C4-2B (cell line): ENCODE measurements around the gene MYMK.

Source experiments
- H3K27ac ChIP-seq: fragments of 450-650 bp; 2 replicates; pipeline ENCODE4 v1.5.1; 2017
- ZFX ChIP-seq: fragments of 450-650 bp; IDR thresholded peaks from 2 replicates; pipeline ENCODE4 v1.6.1; 2017
- TF ChIP-seq, protein P1 (sequence below): fragments of 450-650 bp; conservative IDR thresholded peaks from 2 replicates; pipeline ENCODE4 v1.5.1; 2017; ENCODE audit warnings: mild to moderate bottlenecking

The MYMK gene

DNA sequence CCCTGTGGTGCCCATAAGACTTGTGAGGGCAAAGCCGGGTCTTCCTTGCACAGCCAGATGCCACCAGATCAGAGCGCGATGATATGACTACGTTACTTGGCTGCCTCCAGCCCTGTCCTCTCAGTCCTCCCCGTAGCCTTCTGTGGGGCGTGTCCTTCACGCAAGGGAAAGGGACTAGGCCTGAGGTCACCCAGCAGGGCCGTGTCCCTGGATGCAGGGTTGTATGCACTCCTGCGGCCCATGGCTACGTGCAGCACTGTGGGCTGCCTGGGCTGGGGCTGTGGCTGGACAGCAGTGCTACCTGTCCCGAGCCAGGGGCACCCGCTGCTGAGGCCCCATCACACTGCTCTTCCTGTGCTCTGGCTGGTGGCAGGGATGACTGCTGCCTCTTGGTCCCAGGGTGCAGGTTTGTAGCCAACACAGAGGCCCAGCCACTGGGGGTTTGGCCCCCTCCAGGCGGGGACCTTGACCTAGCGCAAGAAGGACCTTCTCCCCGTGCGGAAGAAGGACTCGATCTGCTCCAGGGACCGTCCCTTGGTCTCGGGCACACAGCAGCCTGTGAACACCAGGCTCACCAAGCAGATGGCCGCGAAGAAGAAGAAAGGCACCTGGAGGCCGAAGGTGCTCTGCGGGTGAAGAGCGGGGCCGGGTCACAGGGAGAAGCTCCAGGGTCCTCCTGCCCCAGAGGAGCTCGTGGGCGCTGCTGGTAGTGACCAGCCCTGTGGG, 53.0 kb downstream of the MYMK start:
- H3K27ac ChIP-seq = no peak overlapping the region
- TF ChIP-seq, protein P1, sequence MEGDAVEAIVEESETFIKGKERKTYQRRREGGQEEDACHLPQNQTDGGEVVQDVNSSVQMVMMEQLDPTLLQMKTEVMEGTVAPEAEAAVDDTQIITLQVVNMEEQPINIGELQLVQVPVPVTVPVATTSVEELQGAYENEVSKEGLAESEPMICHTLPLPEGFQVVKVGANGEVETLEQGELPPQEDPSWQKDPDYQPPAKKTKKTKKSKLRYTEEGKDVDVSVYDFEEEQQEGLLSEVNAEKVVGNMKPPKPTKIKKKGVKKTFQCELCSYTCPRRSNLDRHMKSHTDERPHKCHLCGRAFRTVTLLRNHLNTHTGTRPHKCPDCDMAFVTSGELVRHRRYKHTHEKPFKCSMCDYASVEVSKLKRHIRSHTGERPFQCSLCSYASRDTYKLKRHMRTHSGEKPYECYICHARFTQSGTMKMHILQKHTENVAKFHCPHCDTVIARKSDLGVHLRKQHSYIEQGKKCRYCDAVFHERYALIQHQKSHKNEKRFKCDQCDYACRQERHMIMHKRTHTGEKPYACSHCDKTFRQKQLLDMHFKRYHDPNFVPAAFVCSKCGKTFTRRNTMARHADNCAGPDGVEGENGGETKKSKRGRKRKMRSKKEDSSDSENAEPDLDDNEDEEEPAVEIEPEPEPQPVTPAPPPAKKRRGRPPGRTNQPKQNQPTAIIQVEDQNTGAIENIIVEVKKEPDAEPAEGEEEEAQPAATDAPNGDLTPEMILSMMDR = no peak
- no peak for TF ChIP-seq ZFX

DNA sequence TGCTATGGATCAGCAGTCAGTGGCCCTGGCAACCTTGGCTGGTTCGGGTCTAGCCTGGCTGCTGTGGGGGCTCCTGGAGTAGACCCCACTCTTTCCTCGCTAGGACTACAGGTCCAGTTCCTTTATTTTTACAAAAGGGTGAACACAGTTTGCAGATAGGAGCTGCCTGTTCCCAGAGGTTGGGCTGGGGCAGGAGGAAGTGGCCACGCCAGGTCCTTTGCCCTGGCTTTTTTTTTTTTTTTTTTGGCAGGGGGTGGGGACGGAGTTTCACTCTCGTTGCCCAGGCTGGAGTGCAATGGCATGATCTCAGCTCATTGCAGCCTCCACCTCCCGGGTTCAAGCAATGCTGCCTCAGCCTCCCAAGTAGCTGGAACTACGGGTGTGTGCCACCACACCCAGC, 53.8 kb downstream of the MYMK start:
- TF ChIP-seq, protein P1 = no peak
- TF ChIP-seq ZFX = no peak
- no peak overlapping the region for H3K27ac ChIP-seq

DNA sequence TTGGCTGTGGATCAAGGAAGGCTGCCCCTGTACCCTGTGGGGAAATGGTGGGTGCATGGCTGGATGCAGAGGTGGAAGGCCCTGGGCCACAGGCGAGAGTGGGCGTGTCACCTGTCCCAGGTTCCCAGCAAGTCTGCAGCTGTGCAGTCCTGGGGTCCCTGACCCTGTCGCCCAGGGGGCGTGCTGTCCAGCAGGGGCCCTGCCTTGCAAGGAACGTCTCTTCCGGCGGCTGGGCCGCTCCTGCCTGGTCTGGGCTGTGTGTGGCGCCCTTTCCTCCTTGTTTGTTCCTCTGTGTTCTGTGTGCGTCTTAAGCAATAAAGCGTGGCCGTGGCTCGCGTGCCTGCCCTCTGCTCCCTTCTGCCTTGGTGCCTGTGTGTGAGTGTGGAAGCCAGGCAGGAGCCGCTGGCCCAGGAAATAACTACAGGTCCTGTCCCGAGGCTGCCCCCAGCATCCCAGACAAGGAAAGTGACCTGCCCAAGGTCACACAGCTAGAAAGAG, 54.3 kb downstream of the MYMK start:
- TF ChIP-seq ZFX = no peak
- TF ChIP-seq, protein P1 = no peak
- no peak overlapping the region for H3K27ac ChIP-seq

DNA sequence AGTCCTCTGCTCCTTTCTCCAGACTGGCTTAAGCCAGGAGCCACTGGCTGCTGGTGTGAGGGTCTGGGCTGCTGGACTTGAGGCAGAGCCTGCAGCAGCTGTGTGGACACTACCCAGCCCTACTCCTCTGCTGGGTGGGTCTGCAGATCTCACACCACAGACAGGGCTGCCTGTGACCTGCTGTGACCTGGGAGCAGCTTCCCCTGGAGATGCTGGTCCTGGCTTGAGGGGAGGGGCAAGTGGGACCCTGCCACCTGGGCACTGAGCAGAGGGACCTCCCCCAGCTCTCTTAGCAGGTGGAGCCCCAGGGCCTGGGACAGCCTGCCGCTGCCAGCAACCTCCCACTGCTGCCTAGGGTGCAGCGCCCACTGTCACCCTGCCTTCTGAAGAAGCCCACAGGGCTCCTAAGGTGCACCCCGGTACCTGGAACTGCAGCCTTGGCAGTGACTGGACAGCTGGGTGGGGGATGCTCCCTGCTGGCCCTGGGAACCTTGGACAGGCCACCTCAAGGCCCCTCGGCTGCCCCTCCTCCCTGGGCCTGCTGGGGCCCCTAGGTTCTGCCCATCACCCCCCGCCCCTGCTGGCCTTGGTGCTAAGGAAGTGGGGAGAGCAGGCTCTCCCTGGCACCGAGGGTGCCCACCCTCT, 55.9 kb downstream of the MYMK start:
- TF ChIP-seq, protein P1 = no peak
- no peak for TF ChIP-seq ZFX
- H3K27ac ChIP-seq = no peak overlapping the region

DNA sequence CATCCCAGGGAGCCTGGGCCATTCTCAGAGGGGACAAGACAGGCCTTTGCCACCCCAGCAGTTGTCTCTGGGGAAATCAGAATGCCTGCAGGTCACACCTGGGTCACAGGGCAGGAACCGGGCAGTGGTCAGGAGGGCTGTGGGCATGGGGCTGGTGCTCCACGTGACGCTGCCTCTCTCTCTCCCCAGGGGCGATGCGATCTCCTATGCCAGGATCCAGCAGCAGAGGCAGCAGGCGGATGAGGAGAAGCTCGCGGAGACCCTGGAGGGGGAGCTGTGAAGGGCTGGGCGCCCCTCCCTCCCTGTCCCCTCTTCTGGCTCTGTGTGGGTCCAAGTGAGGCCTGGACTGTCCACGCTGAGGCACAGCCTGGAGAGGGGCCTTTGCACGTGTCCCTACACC, 56.4 kb downstream of the MYMK start:
- no peak for TF ChIP-seq ZFX
- TF ChIP-seq, protein P1 = no peak
- H3K27ac ChIP-seq = no peak overlapping the region

DNA sequence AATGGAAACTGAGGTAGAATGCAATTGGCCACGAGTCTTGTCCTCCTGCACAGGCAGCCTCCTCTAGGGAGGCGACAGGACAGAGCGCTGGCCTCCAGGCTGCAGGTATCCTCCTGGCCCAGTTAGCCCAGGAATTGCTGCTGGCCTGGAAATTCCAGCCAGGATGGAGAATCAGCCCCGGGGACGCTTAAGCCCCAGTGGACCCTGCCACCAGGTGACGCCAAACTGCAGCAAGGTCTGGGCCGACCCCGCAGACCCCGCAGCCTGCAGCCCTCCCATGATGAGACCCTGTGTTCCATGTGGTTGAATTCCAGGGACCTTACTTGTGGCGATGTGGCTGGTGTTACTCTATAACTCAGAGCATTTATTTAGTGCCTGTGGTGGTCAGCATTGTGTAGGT, 57.7 kb downstream of the MYMK start:
- no peak overlapping the region for H3K27ac ChIP-seq
- TF ChIP-seq ZFX = no peak
- TF ChIP-seq, protein P1 = no peak

DNA sequence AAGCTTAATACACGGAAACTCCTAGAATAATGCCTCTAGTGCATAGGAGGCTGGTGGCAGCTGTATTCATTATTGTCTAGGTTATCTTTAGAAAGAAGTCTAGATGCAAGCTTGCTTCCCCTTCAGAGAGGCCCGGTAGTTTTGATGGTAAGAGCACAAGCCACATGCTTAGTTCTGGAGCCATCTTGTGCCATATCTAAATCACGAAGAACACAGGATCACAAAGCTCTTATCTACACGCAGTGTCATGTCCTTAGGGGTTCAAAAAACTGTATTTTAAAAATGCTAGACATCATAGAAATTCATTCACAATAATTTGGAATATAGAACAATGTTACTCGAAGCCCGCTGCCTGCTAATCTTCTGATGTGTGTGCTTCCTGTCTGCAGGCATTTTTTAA, 58.8 kb downstream of the MYMK start:
- TF ChIP-seq, protein P1 = no peak
- TF ChIP-seq ZFX = no peak
- no peak overlapping the region for H3K27ac ChIP-seq
